HG02981 (cell line): ENCODE measurements around the gene KLF6.
A peak's percentile ranks its signal among the peaks of the same experiment; 100 is the strongest.

Source experiments
- ATAC-seq: cut with Tn5 transposase; IDR thresholded peaks from one replicate; pipeline ENCODE4 v1.9.1; 2021; ENCODE audit warnings: mild to moderate bottlenecking, moderate library complexity; ENCODE audit not compliant: unreplicated experiment

The KLF6 gene

DNA sequence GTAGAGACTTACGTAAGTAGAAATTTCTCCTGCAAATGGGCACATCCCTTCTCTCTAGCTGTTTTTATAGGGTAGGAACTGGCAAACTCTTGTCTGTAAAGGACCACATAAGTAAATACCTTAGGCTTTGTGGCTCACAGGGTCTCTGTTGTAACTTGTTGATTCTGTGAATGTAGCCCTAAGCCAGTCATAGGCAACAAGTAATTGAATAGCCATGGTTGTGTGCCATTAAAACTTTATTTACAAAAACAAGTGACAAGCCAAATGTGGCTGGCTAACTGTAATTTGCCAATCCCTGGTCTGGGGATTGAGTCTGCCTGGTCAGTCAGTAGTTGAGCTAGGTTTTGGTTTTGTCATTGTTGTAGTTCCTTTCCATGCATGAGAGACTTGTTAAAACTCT lies 5.3 kb upstream of the KLF6 start:
- ATAC-seq, result no peak

DNA sequence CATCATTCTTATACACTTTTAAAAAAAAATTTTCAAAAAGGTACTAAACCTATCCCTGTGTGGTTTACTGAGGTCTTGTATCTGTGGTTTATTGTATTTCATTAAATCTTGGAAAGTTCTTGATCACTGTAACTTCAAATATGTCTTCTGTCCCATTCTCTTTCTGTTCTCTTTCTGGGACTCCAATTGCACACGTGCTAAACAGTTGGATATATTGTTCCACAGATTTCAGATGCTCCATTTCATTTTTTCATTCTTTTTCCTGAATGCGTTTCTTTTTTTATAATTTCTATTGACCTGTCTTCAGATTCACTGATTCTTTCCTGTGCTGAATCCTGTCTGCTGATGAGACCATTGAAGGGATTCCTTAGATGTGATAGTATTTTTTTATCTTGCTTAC lies 4.6 kb upstream of the KLF6 start:
- no peak for ATAC-seq

DNA sequence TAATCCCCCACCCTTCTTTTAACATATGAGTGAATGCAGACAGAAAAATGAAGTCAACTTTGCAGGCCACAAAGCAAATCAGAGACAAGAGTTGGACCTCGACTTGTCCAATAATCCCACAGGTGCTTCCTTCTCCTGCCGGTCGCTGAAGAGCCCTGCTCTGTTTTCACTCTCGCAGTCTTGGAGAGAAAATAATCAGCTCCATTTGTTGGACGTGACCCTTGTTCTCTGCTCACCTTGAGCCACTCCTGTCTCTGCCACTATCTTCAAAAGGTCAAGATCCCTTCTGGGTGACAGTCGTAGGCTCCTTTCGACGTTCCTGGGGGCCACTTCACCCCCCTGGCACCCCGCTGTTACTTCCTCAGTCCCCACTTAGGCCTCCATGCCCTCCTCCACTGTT lies 2.8 kb upstream of the KLF6 start:
- ATAC-seq, result no peak

DNA sequence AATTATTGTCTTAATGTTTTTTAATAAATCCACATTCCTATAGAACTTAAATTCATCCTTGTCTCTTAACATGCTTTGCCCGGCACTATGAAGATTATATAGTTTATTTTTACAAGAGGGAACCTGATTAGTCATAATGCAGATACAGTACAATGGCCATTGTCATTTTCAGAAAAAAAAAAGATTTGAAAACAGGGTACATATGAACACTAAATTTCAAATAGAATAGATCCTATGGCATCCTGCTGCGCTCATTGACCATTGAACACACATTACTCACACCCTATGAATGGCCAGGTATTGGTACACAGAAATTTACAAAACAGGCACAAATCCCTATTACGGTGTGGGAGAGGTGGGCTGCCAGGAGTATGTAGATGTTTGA lies 2.0 kb upstream of the KLF6 start:
- ATAC-seq, result no peak

DNA sequence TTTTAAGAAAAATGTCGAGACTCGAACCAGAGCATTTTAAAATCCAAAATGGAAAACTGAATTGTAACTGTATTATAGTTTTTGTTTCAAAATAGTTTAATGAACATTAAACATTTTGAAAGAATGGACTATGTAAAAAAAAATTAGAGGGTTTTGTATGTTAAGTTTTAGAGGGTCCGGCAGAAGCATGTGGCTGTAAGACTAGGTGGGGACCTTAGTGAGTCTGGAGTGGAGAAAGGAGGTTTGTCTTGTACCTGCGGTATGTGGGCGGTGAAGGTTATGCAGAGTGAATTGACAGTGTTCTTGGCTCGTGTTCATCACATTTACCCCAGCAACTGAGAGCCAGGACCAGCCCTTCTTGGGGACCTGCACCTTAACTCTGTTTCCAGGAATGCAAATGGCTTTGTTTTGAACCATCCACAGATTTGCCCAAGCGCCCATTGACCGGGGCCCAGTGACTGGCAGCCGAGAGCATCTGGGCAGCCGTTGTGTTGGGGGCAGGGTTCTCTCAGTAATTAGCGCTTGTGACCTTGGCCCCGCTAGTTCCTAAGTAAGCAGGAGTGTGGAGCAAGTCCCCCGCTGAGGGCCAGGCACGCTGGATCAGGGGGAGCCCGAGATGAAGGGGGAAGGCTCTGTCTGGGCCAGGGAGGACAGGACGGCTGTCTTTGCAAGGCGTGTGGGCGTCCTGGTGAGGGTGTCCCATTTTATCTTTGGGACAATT lies 1.4 kb upstream of the KLF6 start:
- ATAC-seq, result no peak

DNA sequence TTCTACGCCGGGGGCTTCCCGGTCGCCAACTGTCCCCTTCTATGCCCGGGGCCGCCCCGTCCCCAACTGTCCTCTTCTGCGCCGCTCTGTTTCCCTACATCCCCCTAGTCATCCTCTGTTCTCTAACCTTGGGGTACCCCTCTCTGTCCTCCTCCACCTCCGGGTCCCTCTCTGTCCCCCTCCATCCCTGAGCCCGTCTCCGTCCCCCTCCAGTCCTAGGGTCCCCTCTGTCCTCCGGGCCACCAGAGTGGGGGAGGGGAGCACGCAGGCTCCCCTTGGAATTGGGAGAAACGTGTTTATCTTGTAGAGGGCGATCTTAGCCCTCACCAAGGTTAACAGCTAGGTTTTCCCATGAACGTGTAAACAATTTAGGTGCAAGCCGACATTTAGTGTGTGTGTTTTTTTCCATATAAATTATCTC lies 852 bp upstream of the KLF6 start:
- no peak for ATAC-seq

DNA sequence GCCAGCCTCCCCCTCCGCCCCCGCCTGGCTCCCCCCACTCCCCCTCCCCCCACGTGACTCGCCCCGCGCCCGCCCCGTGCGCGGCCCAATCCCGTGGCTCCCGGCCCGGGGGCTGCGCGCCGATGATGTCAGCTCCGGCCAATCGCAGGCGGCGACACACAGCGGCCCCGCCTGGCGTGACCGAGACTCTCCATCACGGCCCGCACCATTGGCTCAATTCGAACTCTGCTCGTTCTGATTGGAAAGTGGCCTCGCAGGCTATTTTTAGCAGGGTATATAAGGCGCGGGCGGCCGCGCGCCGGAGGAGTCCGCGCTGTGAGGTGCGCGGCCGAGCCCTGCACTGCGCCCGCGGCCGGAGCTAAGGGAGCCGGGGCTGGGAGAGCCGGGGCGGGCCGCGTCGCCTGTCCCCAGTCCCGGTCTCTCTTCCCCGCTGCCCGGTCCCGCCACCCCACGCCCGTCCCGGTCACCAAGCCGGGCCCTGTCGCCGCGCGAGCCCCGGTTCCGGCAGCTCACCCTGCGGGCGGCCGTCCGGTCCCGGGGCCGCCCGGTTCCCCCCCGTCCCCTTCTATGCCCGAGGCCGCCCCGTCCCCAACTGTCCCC lies 342 bp upstream of the KLF6 start:
- ATAC-seq, result peak; percentile 65

DNA sequence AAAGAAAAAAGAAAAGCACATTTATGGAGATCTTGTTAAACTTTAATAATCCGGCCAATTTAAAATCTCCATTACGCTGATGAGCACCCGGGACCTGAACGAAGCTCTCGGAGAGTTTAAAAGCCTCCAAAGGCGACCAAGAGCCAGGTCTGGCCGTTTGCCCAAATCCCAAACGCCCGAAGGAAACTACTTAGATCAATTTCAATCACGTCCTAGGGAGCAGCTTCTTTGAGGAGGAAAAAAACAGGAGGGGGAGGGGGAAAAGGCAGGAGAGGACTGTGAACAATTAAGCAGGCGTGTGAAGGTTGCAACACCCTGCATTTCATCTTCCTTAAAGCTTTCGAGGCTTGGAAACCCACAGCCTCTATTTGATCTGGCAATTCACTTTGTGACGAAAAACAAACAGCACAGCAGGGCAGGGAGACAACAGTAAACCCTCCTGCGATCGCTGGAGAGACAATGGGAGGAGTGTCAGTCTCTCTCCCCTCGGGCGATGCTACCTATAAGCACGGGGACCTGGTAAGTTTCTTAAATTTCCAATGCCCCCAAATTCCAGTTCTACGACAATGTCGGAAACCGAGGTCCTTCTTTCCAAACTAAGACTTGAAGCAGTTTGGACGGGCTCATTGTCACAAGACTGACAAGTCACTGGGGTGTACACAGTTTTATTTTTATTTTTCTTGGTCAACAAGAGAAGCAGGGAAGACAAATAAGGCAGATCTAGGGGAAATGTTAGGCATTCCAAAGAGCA lies 1.2 kb downstream of the KLF6 start:
- no peak for ATAC-seq

DNA sequence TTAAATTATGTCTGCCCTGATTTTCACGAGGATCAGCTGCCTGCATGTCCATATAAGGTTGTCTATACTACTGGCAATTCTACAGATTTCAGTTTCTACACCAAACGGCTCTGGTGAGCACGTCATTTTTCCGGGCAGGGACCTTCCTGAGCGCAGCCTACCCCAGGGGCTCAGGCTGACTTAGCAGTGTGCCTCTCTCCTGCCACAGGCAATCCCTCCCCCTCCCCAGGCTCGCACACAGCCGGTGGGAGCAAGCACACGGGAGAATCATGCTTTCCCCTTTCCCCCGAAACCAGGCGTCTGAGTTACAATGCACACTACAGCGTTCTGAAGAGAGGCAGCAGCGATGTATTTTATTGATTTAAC lies 1.7 kb downstream of the KLF6 start:
- ATAC-seq, result peak; percentile 17

DNA sequence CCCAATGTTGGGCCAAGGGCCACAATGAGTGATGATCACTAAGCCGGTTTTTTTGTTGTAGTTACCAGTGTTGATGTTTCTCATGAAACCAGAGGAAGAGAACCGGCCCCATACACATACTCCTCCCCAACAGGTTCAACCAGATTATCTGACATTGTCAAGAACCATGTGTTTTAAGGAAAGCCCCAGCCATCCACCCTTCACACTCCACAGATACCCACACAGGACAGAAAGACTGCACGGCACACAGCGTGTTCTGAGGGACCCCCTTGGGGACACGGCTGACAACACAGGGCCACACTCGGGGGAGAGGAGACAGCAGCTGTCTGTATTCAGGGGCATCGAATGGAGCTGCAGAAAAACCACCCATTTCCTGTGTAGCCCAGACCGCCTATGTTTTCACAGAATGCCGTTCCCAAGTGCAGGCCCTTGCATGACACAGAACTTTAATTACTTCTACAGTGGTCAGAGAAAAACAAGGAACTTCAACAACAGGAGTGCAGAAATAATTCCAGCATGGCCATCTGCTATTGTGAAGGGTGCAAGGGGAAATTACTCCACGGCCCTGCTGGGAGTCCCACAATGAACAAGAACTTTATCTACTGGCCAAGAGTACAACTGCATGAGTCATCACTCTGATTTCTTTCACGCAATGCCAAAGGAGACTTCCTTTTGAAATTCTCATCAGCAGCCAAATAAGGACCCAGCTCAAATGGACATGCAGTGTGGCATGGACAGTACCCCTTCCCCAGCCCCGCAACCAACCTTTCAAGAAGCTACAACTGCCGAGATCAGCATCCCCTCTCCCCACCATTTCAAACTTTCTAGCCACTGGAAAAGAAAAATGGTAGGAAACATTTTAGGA lies 2.3 kb downstream of the KLF6 start:
- no peak for ATAC-seq

DNA sequence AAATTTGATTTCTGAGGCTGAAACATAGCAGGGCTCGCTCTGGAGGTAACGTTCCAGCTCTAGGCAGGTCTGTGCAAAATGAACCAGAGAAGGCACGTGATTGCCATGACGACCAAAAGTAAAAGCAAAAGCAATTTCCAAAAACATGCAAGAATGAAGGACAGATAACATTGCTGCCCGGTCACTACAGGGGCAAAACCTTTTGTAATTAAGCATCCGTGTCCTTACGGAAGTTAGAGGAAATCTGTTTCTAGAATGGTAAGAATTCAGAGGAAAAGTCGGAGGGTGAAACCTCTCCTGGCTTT lies 2.9 kb downstream of the KLF6 start:
- ATAC-seq, result no peak

DNA sequence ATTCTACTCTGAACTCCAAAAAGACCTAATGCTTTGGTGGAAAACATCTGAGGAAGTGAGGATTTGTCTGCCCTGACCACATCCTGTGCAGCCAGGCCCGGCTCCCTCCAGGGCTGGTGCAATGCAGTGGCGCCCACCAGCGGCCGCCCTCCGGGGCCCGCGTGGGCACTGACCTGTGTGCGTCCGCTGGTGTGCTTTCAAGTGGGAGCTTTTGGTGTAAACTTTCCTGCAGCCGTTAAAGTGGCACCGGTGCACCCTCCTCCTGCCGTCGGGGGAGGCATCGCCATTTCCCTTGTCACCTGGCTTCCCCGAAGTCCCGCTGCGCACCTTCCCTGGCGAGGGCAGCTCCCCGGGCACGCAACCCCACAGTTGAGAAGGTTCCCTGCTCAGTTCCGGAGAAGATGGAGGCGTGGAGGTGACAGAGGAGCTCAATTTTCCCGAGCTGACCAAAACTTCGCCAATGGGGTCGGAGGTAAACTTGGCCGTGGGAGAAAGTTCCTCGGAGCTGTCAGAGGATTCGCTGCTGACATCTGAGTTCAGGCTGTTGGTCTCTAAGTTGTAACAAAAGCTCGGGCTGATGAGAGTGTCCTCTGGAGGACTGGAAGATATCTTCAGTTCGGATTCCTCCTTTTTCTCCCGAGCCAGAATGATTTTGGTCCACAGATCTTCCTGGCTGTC lies 3.4 kb downstream of the KLF6 start:
- no peak for ATAC-seq

DNA sequence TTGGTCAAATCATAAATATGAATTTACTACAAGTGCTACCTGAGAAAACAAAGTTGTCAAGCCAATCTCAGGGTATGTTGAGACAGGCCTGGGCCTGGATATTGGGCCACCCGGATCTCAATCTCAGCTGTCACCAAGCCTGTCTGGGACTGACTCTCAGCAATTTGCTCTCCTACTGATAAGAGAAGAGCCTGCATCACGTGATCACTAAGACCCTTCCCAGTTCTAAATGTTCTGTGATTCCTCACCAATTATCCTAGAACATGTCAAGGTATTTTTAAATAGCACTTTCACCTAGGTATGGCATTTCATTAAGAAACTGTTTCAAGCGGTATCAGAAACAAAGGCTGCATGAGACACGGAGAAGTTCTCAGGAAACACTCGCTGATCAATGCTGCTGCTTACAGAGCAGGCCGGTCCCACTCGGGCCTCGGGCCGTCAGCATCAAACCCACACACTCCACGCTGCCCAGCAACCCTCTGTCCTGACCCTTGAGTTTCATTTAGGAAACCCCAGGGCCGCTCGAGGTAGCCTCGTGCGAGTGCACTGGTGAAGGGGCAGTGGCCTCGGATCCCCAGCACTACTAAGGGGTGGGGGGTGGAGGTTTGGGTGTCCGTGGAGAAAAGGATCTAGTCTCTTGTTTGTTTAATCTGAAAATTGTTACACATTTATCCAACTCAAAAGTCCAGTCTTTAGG lies 4.1 kb downstream of the KLF6 start:
- no peak for ATAC-seq

DNA sequence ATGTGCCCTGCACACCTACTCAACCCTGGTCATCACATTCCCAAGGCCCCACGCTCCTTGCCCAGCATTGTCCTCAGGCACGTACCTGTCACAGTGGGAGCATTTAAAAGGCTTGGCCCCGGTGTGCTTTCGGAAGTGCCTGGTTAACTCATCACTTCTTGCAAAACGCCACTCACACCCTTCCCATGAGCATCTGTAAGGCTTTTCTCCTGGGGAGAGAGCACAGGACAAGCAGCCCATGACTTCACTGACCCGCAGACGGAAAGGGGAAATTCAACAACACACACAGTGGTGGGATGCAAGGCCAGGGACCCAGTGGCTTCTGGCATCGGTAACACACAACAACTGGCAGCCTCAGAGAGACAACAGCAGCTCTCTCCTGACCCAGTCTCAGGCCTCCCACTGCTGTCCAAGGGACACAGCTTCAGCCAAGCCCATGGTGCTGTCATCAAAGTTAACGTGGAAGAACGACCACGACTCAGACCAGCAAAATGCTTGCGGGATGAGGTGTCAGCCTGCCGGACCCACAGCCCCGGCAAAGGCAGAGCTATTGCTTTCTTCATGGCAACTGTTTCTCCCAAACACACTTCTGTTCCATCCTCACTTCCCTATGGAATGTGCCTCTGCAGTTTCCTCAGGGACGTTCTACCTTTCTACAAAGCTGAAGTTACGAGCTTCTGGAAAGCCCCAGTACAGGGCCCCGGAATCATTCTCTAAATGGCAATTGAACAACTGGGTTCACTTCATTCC lies 4.8 kb downstream of the KLF6 start:
- ATAC-seq, result no peak

DNA sequence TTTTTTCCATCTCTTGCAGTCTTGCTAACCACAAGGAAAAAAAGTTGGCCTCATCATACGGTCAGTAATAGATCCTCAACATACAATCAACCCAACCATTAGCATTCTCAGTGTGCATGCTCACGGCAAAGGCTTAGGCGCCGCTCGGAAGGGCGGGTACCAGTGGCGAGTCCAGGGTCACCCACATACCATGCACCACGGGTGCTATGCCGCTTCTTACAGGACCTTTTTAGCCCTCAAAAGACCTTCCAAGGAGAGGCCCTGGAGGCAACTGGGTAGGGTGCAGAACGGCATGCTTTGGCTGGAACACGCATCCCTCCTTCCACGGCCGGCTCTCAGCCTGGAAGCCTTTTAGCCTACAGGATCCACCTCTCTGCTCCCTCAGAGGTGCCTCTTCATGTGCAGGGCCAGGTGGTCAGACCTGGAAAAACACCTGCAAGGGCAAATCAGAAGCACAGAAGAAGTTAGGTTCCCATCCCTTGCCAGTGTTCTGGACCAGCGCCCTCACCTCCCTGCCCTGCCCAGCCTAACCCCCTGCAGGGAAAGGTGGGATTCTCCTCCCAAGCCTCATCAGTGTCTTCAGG lies 5.8 kb downstream of the KLF6 start:
- ATAC-seq, result no peak

DNA sequence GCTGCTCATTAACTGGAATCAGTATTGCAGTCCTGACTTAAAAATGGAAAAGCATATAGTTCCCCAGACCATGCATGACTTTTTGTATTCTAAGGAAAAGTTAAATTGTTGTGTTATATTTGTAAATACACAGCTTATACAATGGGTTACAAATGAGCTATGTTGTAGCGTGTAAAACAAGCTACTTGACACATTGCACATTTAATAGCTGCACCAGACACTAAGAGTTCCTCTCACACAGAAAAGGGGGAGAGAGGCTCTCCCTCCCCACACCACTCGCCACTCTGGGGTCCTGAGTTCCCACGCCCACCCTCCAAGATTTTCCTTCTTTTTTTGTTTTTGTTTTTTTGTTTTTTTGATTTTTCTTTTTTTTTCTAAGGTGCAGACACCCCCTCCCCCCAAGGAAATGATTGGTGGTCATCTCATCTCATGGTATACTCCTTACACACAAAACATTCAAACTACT lies 6.3 kb downstream of the KLF6 start:
- ATAC-seq, result no peak

DNA sequence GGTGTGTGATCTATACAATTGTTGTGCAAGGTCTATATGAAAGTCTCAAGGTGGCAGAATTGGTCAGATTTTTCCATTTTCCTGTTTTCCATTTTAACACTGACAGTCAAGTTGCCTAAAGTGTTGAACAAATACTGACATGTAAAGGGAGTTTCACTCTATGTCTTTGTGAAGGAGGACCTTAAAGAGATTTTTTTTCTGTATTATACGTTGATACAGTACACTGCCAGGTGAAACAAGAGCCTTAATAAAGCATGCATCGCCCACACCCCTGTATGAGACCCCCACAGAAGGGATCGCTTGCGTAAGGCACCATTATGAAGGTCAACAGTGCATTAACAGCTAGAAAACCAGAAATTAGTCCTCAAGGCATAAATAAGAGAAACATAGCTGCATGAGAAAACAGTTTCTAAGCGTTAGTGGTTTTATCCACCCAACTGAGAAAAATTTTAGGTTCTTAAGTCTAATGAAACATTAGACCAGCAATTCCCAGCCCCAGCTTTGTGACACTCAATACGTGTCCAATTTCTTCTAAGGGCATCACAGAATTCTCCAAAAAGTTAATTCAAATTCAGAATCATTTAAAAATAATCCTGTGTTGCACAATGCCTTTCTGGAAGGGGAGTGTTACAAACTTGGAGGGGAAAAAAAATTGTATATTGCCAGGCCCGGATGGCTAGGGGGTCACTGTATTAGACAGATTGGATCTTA lies 6.9 kb downstream of the KLF6 start:
- ATAC-seq, result no peak

DNA sequence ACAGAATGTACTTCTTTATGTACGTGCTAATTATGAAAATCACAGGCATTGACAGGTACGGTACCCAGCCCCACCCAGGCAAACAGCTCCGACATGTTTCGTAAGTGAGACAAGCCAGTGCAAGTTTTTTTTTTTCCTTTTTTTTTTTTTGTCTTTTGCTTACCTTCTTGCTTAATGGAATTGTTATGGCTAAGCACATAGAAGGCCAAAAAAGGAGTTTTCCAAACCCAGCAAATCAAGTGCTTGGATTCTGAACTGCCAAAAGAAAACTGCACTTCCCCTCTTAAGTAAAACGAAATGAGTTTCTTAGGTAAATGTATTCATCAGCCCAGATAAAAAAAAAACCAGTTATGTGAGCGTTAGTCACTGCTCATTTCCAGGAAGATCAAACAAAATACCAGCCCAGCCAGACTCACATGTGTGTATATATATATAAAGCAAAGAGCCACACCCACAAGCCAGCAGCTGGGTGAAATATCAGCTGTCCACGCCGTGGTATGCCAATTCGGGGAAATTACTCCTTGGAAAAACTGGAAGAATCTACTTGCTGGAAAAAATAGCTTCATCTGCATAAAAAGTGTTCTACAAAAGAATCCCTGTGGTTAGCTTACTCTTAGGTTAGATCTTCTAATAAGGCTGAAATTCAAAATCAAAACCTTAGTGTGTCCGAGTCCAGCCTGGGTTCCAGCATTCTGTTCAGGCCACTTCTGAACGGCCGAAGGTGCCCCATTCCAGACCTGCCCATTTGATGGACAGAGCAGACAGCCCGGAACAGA lies 8.0 kb downstream of the KLF6 start:
- no peak for ATAC-seq
